WTC11 (cell line): ENCODE measurements around the gene TUBA1A. TPM values are rescaled to one million over a fixed set of nuclear protein-coding genes. Genes with fewer than 3 reads are reported as not detected.

Experiments
- ATAC-seq: fragments of 200-7000 bp; cut with Tn5 transposase; 2 replicates; pipeline ENCODE4 v1.10.0; 2021; ENCODE audit warnings: mild to moderate bottlenecking, moderate library complexity
- CTCF ChIA-PET: fragments of 300-600 bp; sonication (Branson Sonifier 250); formaldehyde crosslinking; loops from one replicate; lab custom pipeline; 2021; ENCODE audit warnings: antibody characterized with exemption; lab: Charles Lee
- POLR2A ChIA-PET: fragments of 350-600 bp; sonication (Branson Sonifier 250); formaldehyde crosslinking; loops from one replicate; lab custom pipeline; 2021; ENCODE audit warnings: antibody characterized with exemption; lab: Charles Lee
- DNase-seq: peaks from one replicate; pipeline ENCODE4 v3.0.0; 2021; ENCODE audit warnings: low spot score
- H3K27ac Mint-ChIP-seq: 2 replicates; pipeline ENCODE4 v1.8.0; 2021; ENCODE audit warnings: mixed read lengths
- H3K27me3 Mint-ChIP-seq: 2 replicates; pipeline ENCODE4 v1.8.0; 2021; ENCODE audit warnings: low read depth, mild to moderate bottlenecking, moderate library complexity, mixed read lengths
- H3K36me3 Mint-ChIP-seq: 2 replicates; pipeline ENCODE4 v1.8.0; 2021; ENCODE audit warnings: mixed read lengths
- H3K4me1 Mint-ChIP-seq: 2 replicates; pipeline ENCODE4 v1.8.0; 2022; ENCODE audit warnings: mixed read lengths
- H3K4me3 Mint-ChIP-seq: 2 replicates; pipeline ENCODE4 v1.8.0; 2021; ENCODE audit warnings: mild to moderate bottlenecking, moderate library complexity, mixed read lengths
- H3K9me3 Mint-ChIP-seq: 2 replicates; pipeline ENCODE4 v1.8.0; 2021; ENCODE audit warnings: mixed read lengths
- CREM ChIP-seq: sonication (generic); formaldehyde crosslinking; IDR thresholded peaks from 2 replicates; pipeline ENCODE4 v1.8.1; 2022; ENCODE audit warnings: mild to moderate bottlenecking, missing genetic modification reagents, moderate library complexity
- FOXK1 ChIP-seq: sonication (generic); formaldehyde crosslinking; IDR thresholded peaks from 2 replicates; pipeline ENCODE4 v1.8.0; 2022; ENCODE audit warnings: mild to moderate bottlenecking, moderate library complexity, missing genetic modification reagents
- FOXP1 ChIP-seq: sonication (generic); formaldehyde crosslinking; IDR thresholded peaks from 2 replicates; pipeline ENCODE4 v1.8.0; 2022; ENCODE audit warnings: missing genetic modification reagents, mild to moderate bottlenecking, moderate library complexity, borderline replicate concordance
- GRHL2 ChIP-seq: fragments of 250-450 bp; sonication (Bioruptor Pico); IDR thresholded peaks from 2 replicates; pipeline ENCODE4 v1.8.0; 2022; ENCODE audit warnings: mild to moderate bottlenecking, moderate library complexity; ENCODE audit not compliant: insufficient replicate concordance, severe bottlenecking
- MYBL2 ChIP-seq: sonication (generic); formaldehyde crosslinking; IDR thresholded peaks from 2 replicates; pipeline ENCODE4 v1.8.1; 2023; ENCODE audit warnings: mild to moderate bottlenecking, moderate library complexity, missing genetic modification reagents
- NFE2L1 ChIP-seq: sonication (generic); formaldehyde crosslinking; IDR thresholded peaks from 2 replicates; pipeline ENCODE4 v1.8.1; 2023; ENCODE audit warnings: missing genetic modification reagents
- PRRX2 ChIP-seq: fragments of 250-450 bp; sonication (Bioruptor Pico); IDR thresholded peaks from 2 replicates; pipeline ENCODE4 v1.8.0; 2021; ENCODE audit warnings: mild to moderate bottlenecking
- SMAD3 ChIP-seq: sonication (generic); formaldehyde crosslinking; IDR thresholded peaks from 2 replicates; pipeline ENCODE4 v1.8.0; 2022; ENCODE audit warnings: missing genetic modification reagents, mild to moderate bottlenecking, borderline replicate concordance
- SOX15 ChIP-seq: fragments of 250-450 bp; sonication (Bioruptor Pico); IDR thresholded peaks from 2 replicates; pipeline ENCODE4 v1.9.0; 2021; ENCODE audit warnings: mild to moderate bottlenecking
- TEAD1 ChIP-seq: sonication (generic); formaldehyde crosslinking; IDR thresholded peaks from 2 replicates; pipeline ENCODE4 v1.8.0; 2022; ENCODE audit warnings: mild to moderate bottlenecking, missing genetic modification reagents
- ZMAT4 ChIP-seq: fragments of 250-450 bp; sonication (Bioruptor Pico); IDR thresholded peaks from 2 replicates; pipeline ENCODE4 v1.9.0; 2021; ENCODE audit warnings: mild to moderate bottlenecking
- ZNF317 ChIP-seq: sonication (generic); formaldehyde crosslinking; IDR thresholded peaks from 2 replicates; pipeline ENCODE4 v1.8.1; 2023; ENCODE audit warnings: low read depth, mild to moderate bottlenecking, moderate library complexity, missing genetic modification reagents, borderline replicate concordance
- ZNF416 ChIP-seq: fragments of 250-450 bp; sonication (Bioruptor Pico); IDR thresholded peaks from 2 replicates; pipeline ENCODE4 v1.9.0; 2021; ENCODE audit warnings: mild to moderate bottlenecking, inconsistent platforms
- ZNF423 ChIP-seq: fragments of 250-450 bp; sonication (Bioruptor Pico); IDR thresholded peaks from 2 replicates; pipeline ENCODE4 v2.1.2; 2022; ENCODE audit warnings: mild to moderate bottlenecking, moderate library complexity
- total RNA-seq: library from RNA; stranded (reverse); gene quantifications from 3 replicates; pipeline ENCODE4 v1.2.3, GENCODE V29; 2021
- TF ChIP-seq, protein P1 (sequence below): sonication (generic); formaldehyde crosslinking; IDR thresholded peaks from 2 replicates; pipeline ENCODE4 v1.8.0; 2022; ENCODE audit warnings: missing genetic modification reagents
- TF ChIP-seq, protein P2 (sequence below): fragments of 200-600 bp; IDR thresholded peaks from 2 replicates; pipeline ENCODE4 v1.8.0; 2022; ENCODE audit warnings: antibody characterized with exemption
- TF ChIP-seq, protein P3 (sequence below): sonication (generic); formaldehyde crosslinking; IDR thresholded peaks from 2 replicates; pipeline ENCODE4 v1.8.1; 2022; ENCODE audit warnings: missing genetic modification reagents, borderline replicate concordance
- TF ChIP-seq, protein P4 (sequence below): sonication (generic); formaldehyde crosslinking; conservative IDR thresholded peaks from 2 replicates; pipeline ENCODE4 v1.8.1; 2023; ENCODE audit warnings: mild to moderate bottlenecking, low read depth, missing genetic modification reagents, moderate library complexity

TUBA1A gene
- total RNA-seq, 1 experiment from 2014 or later, result 226 TPM

DNA sequence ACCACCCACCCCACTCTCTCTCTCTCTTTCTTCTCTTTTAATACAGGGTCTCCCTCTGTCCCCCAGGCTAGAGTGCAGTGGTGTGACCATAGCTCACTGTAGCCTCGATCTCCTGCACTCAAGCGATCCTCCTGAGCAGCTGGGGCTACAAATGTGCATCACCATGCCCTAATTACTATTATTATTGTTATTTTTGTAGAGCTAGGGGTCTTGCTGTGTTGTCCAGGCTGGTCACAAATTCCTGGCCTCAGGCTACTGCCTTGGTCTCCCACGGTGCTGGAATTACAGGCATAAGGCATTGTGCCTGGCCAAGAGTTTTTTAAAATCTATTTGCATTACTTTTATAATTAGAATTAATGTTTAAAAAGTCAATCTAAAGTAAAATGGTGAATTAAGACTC is 34.7 kb downstream of the TUBA1A start:
- H3K4me3 Mint-ChIP-seq, result no peak overlapping the region
- no peak for ATAC-seq
- H3K36me3 Mint-ChIP-seq, result no peaks in the 10 kb centered on the region
- POLR2A ChIA-PET, result no interaction called here
- TF ChIP-seq, protein P1, sequence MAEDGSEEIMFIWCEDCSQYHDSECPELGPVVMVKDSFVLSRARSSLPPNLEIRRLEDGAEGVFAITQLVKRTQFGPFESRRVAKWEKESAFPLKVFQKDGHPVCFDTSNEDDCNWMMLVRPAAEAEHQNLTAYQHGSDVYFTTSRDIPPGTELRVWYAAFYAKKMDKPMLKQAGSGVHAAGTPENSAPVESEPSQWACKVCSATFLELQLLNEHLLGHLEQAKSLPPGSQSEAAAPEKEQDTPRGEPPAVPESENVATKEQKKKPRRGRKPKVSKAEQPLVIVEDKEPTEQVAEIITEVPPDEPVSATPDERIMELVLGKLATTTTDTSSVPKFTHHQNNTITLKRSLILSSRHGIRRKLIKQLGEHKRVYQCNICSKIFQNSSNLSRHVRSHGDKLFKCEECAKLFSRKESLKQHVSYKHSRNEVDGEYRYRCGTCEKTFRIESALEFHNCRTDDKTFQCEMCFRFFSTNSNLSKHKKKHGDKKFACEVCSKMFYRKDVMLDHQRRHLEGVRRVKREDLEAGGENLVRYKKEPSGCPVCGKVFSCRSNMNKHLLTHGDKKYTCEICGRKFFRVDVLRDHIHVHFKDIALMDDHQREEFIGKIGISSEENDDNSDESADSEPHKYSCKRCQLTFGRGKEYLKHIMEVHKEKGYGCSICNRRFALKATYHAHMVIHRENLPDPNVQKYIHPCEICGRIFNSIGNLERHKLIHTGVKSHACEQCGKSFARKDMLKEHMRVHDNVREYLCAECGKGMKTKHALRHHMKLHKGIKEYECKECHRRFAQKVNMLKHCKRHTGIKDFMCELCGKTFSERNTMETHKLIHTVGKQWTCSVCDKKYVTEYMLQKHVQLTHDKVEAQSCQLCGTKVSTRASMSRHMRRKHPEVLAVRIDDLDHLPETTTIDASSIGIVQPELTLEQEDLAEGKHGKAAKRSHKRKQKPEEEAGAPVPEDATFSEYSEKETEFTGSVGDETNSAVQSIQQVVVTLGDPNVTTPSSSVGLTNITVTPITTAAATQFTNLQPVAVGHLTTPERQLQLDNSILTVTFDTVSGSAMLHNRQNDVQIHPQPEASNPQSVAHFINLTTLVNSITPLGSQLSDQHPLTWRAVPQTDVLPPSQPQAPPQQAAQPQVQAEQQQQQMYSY (CRISPR knock-in tag), result no peak
- no peak for TF ChIP-seq SOX15 (CRISPR knock-in tag)
- no peak for TF ChIP-seq ZNF317
- TF ChIP-seq, protein P2, sequence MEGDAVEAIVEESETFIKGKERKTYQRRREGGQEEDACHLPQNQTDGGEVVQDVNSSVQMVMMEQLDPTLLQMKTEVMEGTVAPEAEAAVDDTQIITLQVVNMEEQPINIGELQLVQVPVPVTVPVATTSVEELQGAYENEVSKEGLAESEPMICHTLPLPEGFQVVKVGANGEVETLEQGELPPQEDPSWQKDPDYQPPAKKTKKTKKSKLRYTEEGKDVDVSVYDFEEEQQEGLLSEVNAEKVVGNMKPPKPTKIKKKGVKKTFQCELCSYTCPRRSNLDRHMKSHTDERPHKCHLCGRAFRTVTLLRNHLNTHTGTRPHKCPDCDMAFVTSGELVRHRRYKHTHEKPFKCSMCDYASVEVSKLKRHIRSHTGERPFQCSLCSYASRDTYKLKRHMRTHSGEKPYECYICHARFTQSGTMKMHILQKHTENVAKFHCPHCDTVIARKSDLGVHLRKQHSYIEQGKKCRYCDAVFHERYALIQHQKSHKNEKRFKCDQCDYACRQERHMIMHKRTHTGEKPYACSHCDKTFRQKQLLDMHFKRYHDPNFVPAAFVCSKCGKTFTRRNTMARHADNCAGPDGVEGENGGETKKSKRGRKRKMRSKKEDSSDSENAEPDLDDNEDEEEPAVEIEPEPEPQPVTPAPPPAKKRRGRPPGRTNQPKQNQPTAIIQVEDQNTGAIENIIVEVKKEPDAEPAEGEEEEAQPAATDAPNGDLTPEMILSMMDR, result no peak
- TF ChIP-seq FOXP1, result no peak
- H3K9me3 Mint-ChIP-seq, result no peaks in the 10 kb centered on the region
- H3K27ac Mint-ChIP-seq, result no peak overlapping the region
- H3K27me3 Mint-ChIP-seq, result no peaks in the 10 kb centered on the region
- no peak for DNase-seq
- CTCF ChIA-PET, result no interaction called here
- H3K4me1 Mint-ChIP-seq, result no peaks in the 10 kb centered on the region

DNA sequence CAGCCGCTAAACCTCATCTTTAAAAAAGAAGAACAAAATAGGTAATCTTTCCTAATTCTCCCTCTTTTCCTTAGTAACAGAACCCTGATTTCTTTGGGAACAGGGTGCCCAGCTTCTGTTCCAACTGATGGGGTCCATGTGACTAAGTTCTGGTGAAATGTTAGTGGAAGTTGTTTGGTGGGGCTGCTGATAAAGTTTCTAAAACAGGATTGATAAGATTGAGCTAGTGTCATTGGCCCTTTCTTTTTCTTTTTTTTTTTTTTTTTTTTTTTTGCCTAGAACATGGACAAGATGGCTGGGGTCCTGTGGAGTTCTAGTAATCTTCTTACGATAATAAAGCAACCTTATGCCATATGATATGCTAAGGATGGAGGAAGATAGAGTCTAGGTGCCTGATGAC is 41.5 kb downstream of the TUBA1A start:
- ChIA-PET CTCF (interaction anchor here (0.7 to 1.1 kb wide), 5 partner anchors 59 to 1429 kb away, joined by 3 to 5 read pairs (median 4); no protein-coding TSS in a partner anchor), POLR2A (interaction anchor here (0.6 to 0.9 kb wide), 2 partner anchors 17 to 220 kb away, joined by 3 read pairs; partner anchors contain the start of gene SPATS2)
- H3K36me3 Mint-ChIP-seq, result no peaks in the 10 kb centered on the region
- ATAC-seq, result no peak
- no peaks in the 10 kb centered on the region for H3K27me3 Mint-ChIP-seq
- no peaks in the 10 kb centered on the region for H3K9me3 Mint-ChIP-seq
- no peak overlapping the region for H3K27ac Mint-ChIP-seq
- H3K4me3 Mint-ChIP-seq, result no peak overlapping the region
- DNase-seq, result no peak
- H3K4me1 Mint-ChIP-seq, result no peaks in the 10 kb centered on the region
- TF ChIP-seq GRHL2, result no peak
- TF ChIP-seq ZNF317, result no peak
- no peak for TF ChIP-seq TEAD1 (CRISPR knock-in tag)
- TF ChIP-seq, protein P2, result no peak
- TF ChIP-seq ZMAT4 (CRISPR knock-in tag), result no peak
- TF ChIP-seq MYBL2 (CRISPR knock-in tag), result no peak
- TF ChIP-seq, protein P1 (CRISPR knock-in tag), result no peak
- no peak for TF ChIP-seq PRRX2
- no peak for TF ChIP-seq ZNF423 (CRISPR knock-in tag)
- no peak for TF ChIP-seq ZNF416 (CRISPR knock-in tag)
- TF ChIP-seq, protein P3, sequence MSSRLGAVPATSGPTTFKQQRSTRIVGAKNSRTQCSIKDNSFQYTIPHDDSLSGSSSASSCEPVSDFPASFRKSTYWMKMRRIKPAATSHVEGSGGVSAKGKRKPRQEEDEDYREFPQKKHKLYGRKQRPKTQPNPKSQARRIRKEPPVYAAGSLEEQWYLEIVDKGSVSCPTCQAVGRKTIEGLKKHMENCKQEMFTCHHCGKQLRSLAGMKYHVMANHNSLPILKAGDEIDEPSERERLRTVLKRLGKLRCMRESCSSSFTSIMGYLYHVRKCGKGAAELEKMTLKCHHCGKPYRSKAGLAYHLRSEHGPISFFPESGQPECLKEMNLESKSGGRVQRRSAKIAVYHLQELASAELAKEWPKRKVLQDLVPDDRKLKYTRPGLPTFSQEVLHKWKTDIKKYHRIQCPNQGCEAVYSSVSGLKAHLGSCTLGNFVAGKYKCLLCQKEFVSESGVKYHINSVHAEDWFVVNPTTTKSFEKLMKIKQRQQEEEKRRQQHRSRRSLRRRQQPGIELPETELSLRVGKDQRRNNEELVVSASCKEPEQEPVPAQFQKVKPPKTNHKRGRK (CRISPR knock-in tag), result no peak
- TF ChIP-seq FOXK1 (CRISPR knock-in tag), result no peak
- no peak for TF ChIP-seq CREM (CRISPR knock-in tag)
- TF ChIP-seq, protein P4, sequence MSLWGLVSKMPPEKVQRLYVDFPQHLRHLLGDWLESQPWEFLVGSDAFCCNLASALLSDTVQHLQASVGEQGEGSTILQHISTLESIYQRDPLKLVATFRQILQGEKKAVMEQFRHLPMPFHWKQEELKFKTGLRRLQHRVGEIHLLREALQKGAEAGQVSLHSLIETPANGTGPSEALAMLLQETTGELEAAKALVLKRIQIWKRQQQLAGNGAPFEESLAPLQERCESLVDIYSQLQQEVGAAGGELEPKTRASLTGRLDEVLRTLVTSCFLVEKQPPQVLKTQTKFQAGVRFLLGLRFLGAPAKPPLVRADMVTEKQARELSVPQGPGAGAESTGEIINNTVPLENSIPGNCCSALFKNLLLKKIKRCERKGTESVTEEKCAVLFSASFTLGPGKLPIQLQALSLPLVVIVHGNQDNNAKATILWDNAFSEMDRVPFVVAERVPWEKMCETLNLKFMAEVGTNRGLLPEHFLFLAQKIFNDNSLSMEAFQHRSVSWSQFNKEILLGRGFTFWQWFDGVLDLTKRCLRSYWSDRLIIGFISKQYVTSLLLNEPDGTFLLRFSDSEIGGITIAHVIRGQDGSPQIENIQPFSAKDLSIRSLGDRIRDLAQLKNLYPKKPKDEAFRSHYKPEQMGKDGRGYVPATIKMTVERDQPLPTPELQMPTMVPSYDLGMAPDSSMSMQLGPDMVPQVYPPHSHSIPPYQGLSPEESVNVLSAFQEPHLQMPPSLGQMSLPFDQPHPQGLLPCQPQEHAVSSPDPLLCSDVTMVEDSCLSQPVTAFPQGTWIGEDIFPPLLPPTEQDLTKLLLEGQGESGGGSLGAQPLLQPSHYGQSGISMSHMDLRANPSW (CRISPR knock-in tag), result no peak
- no peak for TF ChIP-seq NFE2L1 (CRISPR knock-in tag)
- TF ChIP-seq SMAD3 (CRISPR knock-in tag), result no peak
